HCT116 (cell line): ENCODE measurements around the gene SGMS2. TPM values are rescaled to one million over a fixed set of nuclear protein-coding genes. Genes with fewer than 3 reads are reported as not detected.

Source experiments
- ATAC-seq: fragments of 200-7000 bp; cut with Tn5 transposase; 2 replicates; pipeline ENCODE4 v1.9.1; 2020; ENCODE audit warnings: mild to moderate bottlenecking, moderate library complexity
- BruUV-seq: library from RNA; stranded (reverse); fragments of 400-500 nt; replicated peaks from 2 replicates; lab custom pipeline; 2021; lab: Mats Ljungman, UMichigan
- CTCF ChIA-PET: fragments of 300-600 bp; sonication (Branson Sonifier 250); formaldehyde crosslinking; loops from one replicate; lab custom pipeline; 2021; ENCODE audit warnings: antibody characterized with exemption; lab: Charles Lee
- POLR2A ChIA-PET: fragments of 300-600, 350-600 bp; sonication (Branson Sonifier 250); formaldehyde crosslinking; loops from one replicate; lab custom pipeline; 2021; ENCODE audit warnings: antibody characterized with exemption; lab: Charles Lee
- RAD21 ChIA-PET, 2 experiments: fragments of 300-600 bp; sonication (Branson Sonifier 250); formaldehyde crosslinking; loops; one replicate each; lab custom pipeline; 2023; ENCODE audit warnings: low total read pairs in 2 of 2; ENCODE audit not compliant: uncharacterized antibody in 2 of 2, unreplicated experiment in 2 of 2, low non-redundant PET in 1 of 2; lab: Charles Lee
- DNase-seq: peaks from one replicate; pipeline ENCODE4 v3.0.0-alpha.2; 2010; ENCODE audit warnings: low read depth, low spot score
- H2AFZ ChIP-seq: fragments of 200-600 bp; shearing (Covaris generic), sonication (generic); 2 replicates; pipeline ENCODE4 v1.6.1; 2017; ENCODE audit warnings: low read depth, mixed run types, mixed read lengths, antibody characterized with exemption, low read length; ENCODE audit not compliant: poor library complexity, severe bottlenecking
- H3K27ac ChIP-seq: 2 replicates; pipeline ENCODE4 v1.5.1; 2012; ENCODE audit warnings: low read depth, low read length
- H3K27me3 ChIP-seq: fragments of 200-600 bp; sonication (generic); 2 replicates; pipeline ENCODE4 v1.6.1; 2016; ENCODE audit warnings: mixed run types, low read length, mixed read lengths; ENCODE audit not compliant: insufficient read depth
- H3K36me3 ChIP-seq, 2 experiments: fragments of 200-500 bp in 1 of 2; fragments of 200-600 bp in 1 of 2; sonication (Bioruptor generic) in 1 of 2; sonication (generic) in 1 of 2; 2 replicates each; pipeline versions ENCODE4 v1.5.1 to v1.6.1; 2014 to 2016; ENCODE audit warnings: low read length in 2 of 2, inconsistent platforms in 1 of 2, mixed read lengths in 1 of 2, mixed run types in 1 of 2; ENCODE audit not compliant: insufficient read depth in 2 of 2, control insufficient read depth in 1 of 2
- H3K4me1 ChIP-seq, 2 experiments: fragments of 200-600 bp in 1 of 2; sonication (generic) in 1 of 2; 2 replicates each; pipeline versions ENCODE4 v1.5.1 to v1.6.1; 2012 to 2017; ENCODE audit warnings: low read length in 2 of 2, inconsistent platforms in 1 of 2, mild to moderate bottlenecking in 1 of 2, mixed read lengths in 1 of 2, mixed run types in 1 of 2, moderate library complexity in 1 of 2; ENCODE audit not compliant: insufficient read depth in 2 of 2, control insufficient read depth in 1 of 2
- H3K4me2 ChIP-seq: fragments of 200-600 bp; sonication (generic); 2 replicates; pipeline ENCODE4 v1.6.1; 2017; ENCODE audit warnings: mixed run types, low read length, mixed read lengths
- H3K4me3 ChIP-seq, 2 experiments: fragments of 200-600 bp in 1 of 2; sonication (generic) in 1 of 2; replicated peaks in 1 of 2; 2 replicates each; pipeline ENCODE4 v1.5.1; 2011 to 2016; ENCODE audit warnings: low read length in 2 of 2, control low read depth in 1 of 2, low read depth in 1 of 2, mild to moderate bottlenecking in 1 of 2, mixed read lengths in 1 of 2, mixed run types in 1 of 2
- H3K79me2 ChIP-seq: fragments of 200-600 bp; sonication (generic); 2 replicates; pipeline ENCODE4 v1.6.1; 2017; ENCODE audit warnings: mild to moderate bottlenecking, mixed run types, low read length, moderate library complexity, mixed read lengths; ENCODE audit not compliant: insufficient read depth
- H3K9ac ChIP-seq: fragments of 200-600 bp; sonication (generic); 2 replicates; pipeline ENCODE4 v1.6.1; 2016; ENCODE audit warnings: low read length, mixed read lengths
- H3K9me2 ChIP-seq: fragments of 200-600 bp; sonication (generic), shearing (Covaris generic); 2 replicates; pipeline ENCODE4 v1.6.1; 2017; ENCODE audit warnings: mixed run types, mild to moderate bottlenecking, moderate library complexity; ENCODE audit not compliant: insufficient read depth
- H3K9me3 ChIP-seq, 2 experiments: fragments of 200-500 bp in 1 of 2; fragments of 200-600 bp in 1 of 2; sonication (Bioruptor generic) in 1 of 2; sonication (generic) in 1 of 2; 2 replicates each; pipeline ENCODE4 v1.6.1; 2014 to 2017; ENCODE audit warnings: low read length in 2 of 2, mixed read lengths in 2 of 2, inconsistent platforms in 1 of 2, low read depth in 1 of 2, mild to moderate bottlenecking in 1 of 2, mixed run types in 1 of 2, moderate library complexity in 1 of 2; ENCODE audit not compliant: control insufficient read depth in 1 of 2, insufficient read depth in 1 of 2
- H4K20me1 ChIP-seq: fragments of 200-600 bp; sonication (generic), shearing (Covaris generic); 2 replicates; pipeline ENCODE4 v1.6.1; 2017; ENCODE audit warnings: mixed run types, mild to moderate bottlenecking, moderate library complexity; ENCODE audit not compliant: insufficient read depth
- EGR1 ChIP-seq: IDR thresholded peaks from 2 replicates; pipeline ENCODE4 v1.6.1; 2012; ENCODE audit warnings: low read depth
- EZH2 ChIP-seq: fragments of 200-600 bp; sonication (generic); IDR thresholded peaks from 2 replicates; pipeline ENCODE4 v1.6.1; 2017; ENCODE audit warnings: antibody characterized with exemption, mixed run types
- EZH2phosphoT487 ChIP-seq: fragments of 200-600 bp; IDR thresholded peaks from 2 replicates; pipeline ENCODE4 v1.6.1; 2018; ENCODE audit warnings: antibody characterized with exemption, borderline replicate concordance
- FOSL1 ChIP-seq: IDR thresholded peaks from 2 replicates; pipeline ENCODE4 v1.6.1; 2012; ENCODE audit warnings: low read depth
- JUND ChIP-seq: IDR thresholded peaks from 2 replicates; pipeline ENCODE4 v1.6.1; 2012
- RAD21 ChIP-seq: IDR thresholded peaks from 2 replicates; pipeline ENCODE4 v1.6.1; 2012; ENCODE audit warnings: low read depth, mild to moderate bottlenecking
- SP1 ChIP-seq: IDR thresholded peaks from 2 replicates; pipeline ENCODE4 v1.6.1; 2012; ENCODE audit warnings: low read depth
- YY1 ChIP-seq: IDR thresholded peaks from 2 replicates; pipeline ENCODE4 v1.6.1; 2011; ENCODE audit warnings: low read length, low read depth, moderate library complexity, mild to moderate bottlenecking; ENCODE audit not compliant: insufficient replicate concordance; ENCODE audit errors: extremely low read depth
- intact Hi-C: fragments of 100-400 bp; cut with micrococcal nuclease; formaldehyde crosslinking; loops from 2 replicates; pipeline ENCODE4 v1.10.0; 2022
- total RNA-seq: library from RNA; stranded (reverse); gene quantifications from one replicate; pipeline ENCODE4 v1.2.1, GENCODE V29; 2021; ENCODE audit not compliant: unreplicated experiment

Gene SGMS2
- total RNA-seq, 1 experiment from 2014 or later: 36.6 TPM

- Histone ChIP-seq H4K20me1 (no peaks in the 10 kb centered on the region), H3K9me2 (no peaks in the 10 kb centered on the region), H3K4me2 (peak overlapping the region; percentile 70), H3K79me2 (peaks cover 42% of the 10 kb centered on the region), H3K4me1 (peaks cover 22 to 24% of the 10 kb centered on the region in 2 experiments), H3K4me3 (peak overlapping the region in 1 of 2 experiments; percentile 32; a peak in 1 of 4 replicates), H3K27ac (peak overlapping the region; percentile 11; the same call in 1 of the 2 replicates), H3K27me3 (no peaks in the 10 kb centered on the region), H3K36me3 (no peaks in the 10 kb centered on the region), H2AFZ (no peak overlapping the region), H3K9ac (peak overlapping the region; percentile 3; the same call in 1 of the 2 replicates), H3K9me3 (no peaks in the 10 kb centered on the region)
- RAD21 ChIA-PET: no interaction called here
- intact Hi-C loops: no loop called here
- POLR2A ChIA-PET: interaction anchor here (0.9 to 1.3 kb wide), 2 partner anchors 9 to 44 kb away, joined by 3 read pairs; no protein-coding TSS in a partner anchor
- peak; percentile 81 for ATAC-seq
- peak; percentile 42 for DNase-seq
- TF ChIP-seq FOSL1 (peak; percentile 42; the same call in 1 of the 2 replicates), EGR1 (no peak), SP1 (peak; percentile 47), EZH2 (no peak), JUND (peak; percentile 72)
- no TSS peak for BruUV-seq
- CTCF ChIA-PET: no interaction called here
Observed at GRCh38 chr4:107853444-107854355, 29.0 kb downstream of the SGMS2 start.

GRCh38 chr4:107854356-107855022 lies 29.8 kb downstream of the SGMS2 start:
- Histone ChIP-seq H3K4me3 (0 out of 4 replicates have a peak overlapping the region, but pooled peaks of 1 of the 2 experiments have one; percentile 32), H3K9me3 (no peaks in the 10 kb centered on the region), H4K20me1 (no peaks in the 10 kb centered on the region), H3K27me3 (no peaks in the 10 kb centered on the region), H3K79me2 (peaks cover 35% of the 10 kb centered on the region), H3K9ac (no peak overlapping the region), H3K9me2 (no peaks in the 10 kb centered on the region), H3K4me1 (peaks cover 22 to 24% of the 10 kb centered on the region in 2 experiments), H2AFZ (no peak overlapping the region), H3K4me2 (peak overlapping the region; percentile 70), H3K27ac (no peak overlapping the region; the same call in 1 of the 2 replicates), H3K36me3 (no peaks in the 10 kb centered on the region)
- ChIA-PET CTCF (no interaction called here), RAD21 (no interaction called here), POLR2A (interaction anchor here (0.9 to 1.3 kb wide), 2 partner anchors 10 to 43 kb away, joined by 3 read pairs; no protein-coding TSS in a partner anchor)
- intact Hi-C loops: no loop called here
- BruUV-seq: no TSS peak
- no peak for TF ChIP-seq RAD21
- no peak for TF ChIP-seq EZH2phosphoT487
- TF ChIP-seq YY1: no peak
- ATAC-seq (peak; percentile 31), DNase-seq (no peak)
